ENCODE results near the gene SH3RF3.

DNA sequence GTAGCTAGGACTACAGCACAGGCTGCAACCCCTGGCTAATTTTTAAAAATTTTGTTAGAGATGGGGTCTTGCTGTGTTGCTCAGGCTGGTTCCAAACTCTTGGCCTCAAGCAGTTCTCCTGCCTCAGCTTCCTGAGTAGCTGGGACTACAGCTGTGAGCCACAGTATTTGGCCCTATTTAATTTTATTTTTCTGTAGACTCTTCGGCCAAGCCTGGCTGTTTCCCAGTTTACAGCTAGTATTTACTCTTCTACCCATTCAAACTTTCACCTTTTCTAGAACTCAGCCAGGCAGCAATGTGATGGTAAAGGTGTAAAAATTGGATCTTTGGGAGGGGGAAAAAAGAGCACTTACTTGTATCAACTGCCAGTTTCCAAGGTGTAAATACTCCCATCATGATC lies 35.3 kb downstream of the SH3RF3 start:
- TF ChIP-seq, protein P1, sequence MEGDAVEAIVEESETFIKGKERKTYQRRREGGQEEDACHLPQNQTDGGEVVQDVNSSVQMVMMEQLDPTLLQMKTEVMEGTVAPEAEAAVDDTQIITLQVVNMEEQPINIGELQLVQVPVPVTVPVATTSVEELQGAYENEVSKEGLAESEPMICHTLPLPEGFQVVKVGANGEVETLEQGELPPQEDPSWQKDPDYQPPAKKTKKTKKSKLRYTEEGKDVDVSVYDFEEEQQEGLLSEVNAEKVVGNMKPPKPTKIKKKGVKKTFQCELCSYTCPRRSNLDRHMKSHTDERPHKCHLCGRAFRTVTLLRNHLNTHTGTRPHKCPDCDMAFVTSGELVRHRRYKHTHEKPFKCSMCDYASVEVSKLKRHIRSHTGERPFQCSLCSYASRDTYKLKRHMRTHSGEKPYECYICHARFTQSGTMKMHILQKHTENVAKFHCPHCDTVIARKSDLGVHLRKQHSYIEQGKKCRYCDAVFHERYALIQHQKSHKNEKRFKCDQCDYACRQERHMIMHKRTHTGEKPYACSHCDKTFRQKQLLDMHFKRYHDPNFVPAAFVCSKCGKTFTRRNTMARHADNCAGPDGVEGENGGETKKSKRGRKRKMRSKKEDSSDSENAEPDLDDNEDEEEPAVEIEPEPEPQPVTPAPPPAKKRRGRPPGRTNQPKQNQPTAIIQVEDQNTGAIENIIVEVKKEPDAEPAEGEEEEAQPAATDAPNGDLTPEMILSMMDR (IDR thresholded peaks at IDR 0.05 in 4 of 5, conservative IDR thresholded peaks at IDR 0.05 in 1 of 5): no peak
- TF ChIP-seq POLR2A (IDR thresholded peaks at IDR 0.05): no peak
